HG03039 (cell line): ENCODE measurements around the gene TMEM202.
A peak's percentile ranks its signal among the peaks of the same experiment; 100 is the strongest.
"Not testable (repeated sequence)": the region's sequence is repeated elsewhere in the genome, so short reads cannot be mapped to it uniquely, and the experiment has no call there.

ENCODE experiments used
- ATAC-seq: cut with Tn5 transposase; IDR thresholded peaks from one replicate; pipeline ENCODE4 v1.9.1; 2021; ENCODE audit warnings: mild to moderate bottlenecking, moderate library complexity; ENCODE audit not compliant: unreplicated experiment

TMEM202 gene

GRCh38 chr15:72397796-72398588 lies at the start of gene TMEM202:
Gene TMEM202, plus strand, starts transcription at chr15:72398305. Its CDS starts 22 bp downstream, at chr15:72398327.
- no peak for ATAC-seq

DNA sequence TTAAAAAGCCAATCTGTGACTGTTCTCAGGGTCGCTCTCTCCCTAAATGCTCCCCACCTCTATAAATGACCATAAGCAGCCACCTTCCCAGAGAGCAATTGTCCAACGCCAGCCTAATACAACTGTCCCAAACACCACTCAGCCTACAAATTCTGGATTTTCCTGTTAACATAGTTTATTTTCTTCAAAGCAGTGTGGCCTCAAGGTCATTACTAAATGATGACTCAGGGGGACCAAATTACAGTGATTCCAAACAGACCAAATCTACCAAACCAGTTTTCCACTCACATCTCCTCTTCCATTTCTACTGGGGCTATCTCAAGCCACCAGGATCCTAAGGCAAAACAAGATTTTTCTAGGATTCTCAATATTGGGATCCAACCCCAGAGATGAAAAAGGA lies 44.8 kb upstream of the TMEM202 start:
- no peak for ATAC-seq

DNA sequence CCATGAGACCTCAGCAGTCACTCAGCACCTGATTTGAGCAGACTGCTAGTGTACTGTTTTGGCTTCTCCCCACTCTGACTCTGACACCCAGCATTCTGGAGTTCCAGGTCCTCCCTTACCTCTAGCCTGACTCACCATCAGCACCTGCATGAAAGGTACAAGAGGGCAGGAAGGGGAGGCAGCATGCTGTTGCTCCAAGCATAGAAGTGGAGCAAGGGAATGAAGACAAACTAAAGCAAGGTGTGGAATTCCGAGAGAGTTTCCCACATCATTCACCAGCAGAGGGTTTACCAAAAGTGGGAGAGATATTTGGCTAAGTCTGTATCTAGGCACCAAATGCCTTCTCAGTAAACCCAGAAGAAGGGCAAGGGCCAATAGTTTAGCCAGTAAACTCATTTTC lies 43.6 kb upstream of the TMEM202 start:
- ATAC-seq: no peak

DNA sequence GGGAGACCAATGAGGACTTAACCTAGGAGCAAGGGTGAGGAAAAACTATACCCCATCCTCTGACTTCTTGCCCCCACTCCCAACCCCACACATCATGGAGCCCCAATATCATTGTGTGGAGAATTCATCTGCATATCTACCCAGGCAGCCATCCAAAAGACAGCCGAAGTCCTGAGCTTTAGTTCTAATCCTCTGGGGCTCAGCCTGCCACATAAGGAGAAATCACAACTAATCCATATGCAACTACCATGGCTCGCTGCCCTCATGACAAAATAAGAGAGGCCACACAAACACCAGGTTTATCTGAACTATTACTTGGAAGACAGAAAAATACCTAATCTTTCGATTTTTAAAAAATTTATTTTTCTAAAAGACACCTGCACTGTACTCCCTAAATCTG lies 40.0 kb upstream of the TMEM202 start:
- ATAC-seq: no peak

GRCh38 chr15:72358650-72359171 lies 39.4 kb upstream of the TMEM202 start:
- ATAC-seq: no peak

- no peak for ATAC-seq
Measured at GRCh38 chr15:72361176-72361575, 36.9 kb upstream of the TMEM202 start.

DNA sequence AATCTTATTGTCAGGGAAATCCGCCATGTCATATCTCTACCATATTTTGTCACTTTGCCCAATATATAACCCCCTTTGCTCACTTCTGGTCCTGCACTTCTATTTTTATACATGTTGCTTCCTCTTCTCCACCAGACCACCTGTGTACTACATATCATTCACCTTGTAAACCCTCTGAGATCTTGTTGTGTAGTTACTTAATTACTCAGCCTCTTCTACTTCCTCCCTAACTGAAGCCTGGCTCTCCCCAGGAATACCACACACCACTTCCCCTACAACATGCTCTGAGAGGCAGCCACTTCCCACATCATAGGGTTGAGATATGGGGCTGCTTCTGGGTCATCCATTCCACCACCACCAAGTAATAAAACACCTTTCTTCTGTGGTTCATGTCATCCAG lies 32.3 kb upstream of the TMEM202 start:
- ATAC-seq: peak; percentile 48

- no peak for ATAC-seq
Measured at GRCh38 chr15:72368325-72368724, 29.8 kb upstream of the TMEM202 start.

DNA sequence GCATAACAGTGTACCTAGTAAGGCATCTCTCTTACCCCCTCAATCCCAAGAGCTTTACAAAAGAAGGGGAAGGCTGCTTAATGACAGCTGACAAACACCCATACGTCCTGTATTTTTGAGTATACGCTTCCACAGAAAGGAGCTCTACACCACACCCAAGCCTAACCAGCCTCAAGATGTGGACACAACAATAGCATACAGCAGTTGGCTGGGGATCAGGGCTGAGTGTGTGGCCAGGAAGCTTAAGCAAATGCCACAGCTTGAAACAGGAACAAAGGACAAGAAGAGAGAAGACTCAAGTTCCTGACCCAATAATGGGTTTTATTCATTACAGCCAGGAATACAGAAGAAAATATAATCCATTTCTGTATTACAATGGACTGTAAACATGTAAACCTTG lies 29.2 kb upstream of the TMEM202 start:
- no peak for ATAC-seq

GRCh38 chr15:72369964-72370363 lies 28.1 kb upstream of the TMEM202 start:
- no peak for ATAC-seq

GRCh38 chr15:72372361-72372760 lies 25.7 kb upstream of the TMEM202 start:
- no peak for ATAC-seq

DNA sequence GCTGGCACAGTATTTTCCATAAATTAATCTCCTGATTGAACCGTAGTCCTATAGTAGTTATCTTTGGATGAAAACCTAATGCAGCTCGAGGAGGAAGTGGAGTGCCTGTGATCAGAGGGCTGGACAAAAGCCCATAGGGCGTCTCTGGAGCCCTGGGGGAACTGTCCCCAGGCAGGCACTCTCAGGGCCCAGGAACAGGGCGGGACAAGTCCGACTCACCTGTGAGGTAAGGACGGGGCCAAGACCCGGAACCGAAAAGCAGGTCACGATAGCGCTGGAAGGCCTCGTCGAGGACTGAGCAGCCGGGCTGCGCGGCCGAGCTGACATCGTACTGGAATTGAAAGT lies 22.6 kb upstream of the TMEM202 start:
- peak; percentile 44 for ATAC-seq

GRCh38 chr15:72375846-72376581 lies 22.1 kb upstream of the TMEM202 start, which contains the start of gene HEXA:
Gene HEXA, minus strand, starts transcription at chr15:72376014. Its CDS starts 42 bp downstream, at chr15:72375972.
- peak; percentile 81 for ATAC-seq

DNA sequence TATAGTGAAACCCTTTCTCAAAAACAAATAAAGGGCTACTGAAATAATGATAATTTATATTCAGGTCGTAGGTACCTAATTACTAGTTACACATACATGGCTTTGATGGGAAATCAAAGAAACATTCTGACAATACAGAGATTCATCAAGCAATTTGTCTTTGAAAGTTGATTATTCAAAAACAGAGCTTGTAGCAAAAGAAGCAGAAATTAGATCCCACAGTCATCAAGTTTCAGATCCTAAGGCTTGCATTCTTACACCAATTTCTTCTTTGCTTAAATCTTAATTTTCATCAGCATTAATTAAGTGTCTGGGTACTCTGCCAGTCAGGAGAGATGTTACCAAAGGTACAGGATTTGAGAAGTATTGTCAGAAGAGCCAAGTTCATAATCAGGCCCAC lies 20.8 kb upstream of the TMEM202 start:
- no peak for ATAC-seq

DNA sequence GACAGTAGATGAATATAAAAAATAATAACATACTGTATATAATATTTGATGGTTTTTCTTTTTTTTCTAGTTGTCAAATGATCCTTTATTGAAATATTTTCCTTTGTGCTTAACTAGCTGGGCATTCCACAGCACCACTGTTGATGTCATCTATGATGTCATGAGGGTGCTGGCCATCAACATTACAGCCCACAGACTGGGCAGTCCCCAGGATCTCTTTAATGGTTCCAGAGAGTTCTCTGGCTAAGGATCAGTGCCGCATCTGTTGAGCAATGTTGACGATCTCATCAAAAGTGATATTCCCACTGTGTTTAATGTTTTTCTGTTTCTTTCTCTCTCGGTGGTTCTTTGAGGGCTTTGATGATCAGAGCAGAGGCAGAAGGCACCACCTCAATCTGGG lies 19.0 kb upstream of the TMEM202 start:
- ATAC-seq: not testable (repeated sequence)

DNA sequence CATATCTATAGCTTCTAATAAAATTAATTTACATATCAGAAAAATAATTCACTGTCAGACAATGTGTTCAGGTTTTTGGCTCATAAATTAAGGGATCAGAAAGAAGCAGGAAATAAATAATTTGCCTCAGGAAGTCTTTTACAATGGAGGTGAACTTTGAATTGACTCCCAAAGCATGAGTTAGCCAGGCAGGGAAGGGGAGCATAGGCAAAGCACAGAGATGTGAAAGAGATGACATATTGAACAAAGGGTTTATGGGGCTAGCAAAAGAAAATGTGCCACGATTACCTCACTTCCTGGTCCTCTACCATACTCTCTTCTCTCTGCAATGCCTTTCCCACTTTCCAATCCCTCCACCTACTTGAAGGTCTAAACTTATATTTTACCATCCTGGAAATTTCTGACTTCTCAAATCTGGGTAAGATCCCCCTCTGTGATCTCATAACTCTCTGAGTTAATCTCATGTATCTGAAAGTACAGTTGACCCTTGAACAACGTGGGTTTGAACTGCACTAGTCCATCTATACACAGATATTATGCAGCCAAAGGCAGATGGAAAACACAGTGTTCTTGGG lies 18.2 kb upstream of the TMEM202 start:
- ATAC-seq: no peak

DNA sequence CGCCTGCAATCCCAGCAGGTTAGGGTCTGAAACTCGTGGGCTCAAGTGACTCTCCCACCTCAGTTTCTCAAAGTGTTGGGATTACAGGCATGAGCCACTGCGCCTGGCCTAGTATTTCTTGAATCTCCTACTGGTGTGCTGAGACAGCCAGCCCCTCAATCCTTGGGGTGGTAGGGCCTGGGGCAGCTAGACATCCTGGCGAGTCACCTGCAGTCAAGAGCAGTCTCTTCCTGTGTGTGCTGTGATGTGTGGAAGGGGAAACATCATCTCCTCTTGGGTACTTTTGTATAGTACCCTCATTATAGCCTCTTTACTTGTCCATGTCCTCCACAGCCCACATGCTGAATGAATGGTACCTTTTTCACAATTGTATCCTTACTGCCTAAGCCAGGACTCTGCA lies 17.4 kb upstream of the TMEM202 start:
- ATAC-seq: no peak

GRCh38 chr15:72382146-72382545 lies 16.0 kb upstream of the TMEM202 start:
- no peak for ATAC-seq

- ATAC-seq: no peak
Measured at GRCh38 chr15:72387741-72388140, 10.4 kb upstream of the TMEM202 start.

DNA sequence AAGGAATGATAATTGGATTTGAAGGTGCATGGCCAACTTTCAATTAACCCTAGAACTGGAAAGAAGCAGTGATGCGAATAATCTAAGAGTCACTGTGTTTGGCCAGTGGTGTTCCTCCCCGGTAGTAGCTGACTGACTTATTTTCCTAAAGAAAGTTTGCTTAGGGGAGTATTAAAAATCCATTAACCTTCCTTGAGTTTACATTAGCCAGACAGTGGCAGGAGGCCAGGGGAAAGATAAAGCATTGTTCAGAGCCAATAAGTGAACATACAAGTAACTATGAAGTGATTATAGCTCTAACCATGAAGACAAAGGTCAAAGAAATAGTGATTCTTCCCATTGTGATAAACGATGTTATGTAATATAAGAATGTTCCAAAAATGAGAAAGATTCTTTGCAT lies 8.9 kb upstream of the TMEM202 start:
- no peak for ATAC-seq

DNA sequence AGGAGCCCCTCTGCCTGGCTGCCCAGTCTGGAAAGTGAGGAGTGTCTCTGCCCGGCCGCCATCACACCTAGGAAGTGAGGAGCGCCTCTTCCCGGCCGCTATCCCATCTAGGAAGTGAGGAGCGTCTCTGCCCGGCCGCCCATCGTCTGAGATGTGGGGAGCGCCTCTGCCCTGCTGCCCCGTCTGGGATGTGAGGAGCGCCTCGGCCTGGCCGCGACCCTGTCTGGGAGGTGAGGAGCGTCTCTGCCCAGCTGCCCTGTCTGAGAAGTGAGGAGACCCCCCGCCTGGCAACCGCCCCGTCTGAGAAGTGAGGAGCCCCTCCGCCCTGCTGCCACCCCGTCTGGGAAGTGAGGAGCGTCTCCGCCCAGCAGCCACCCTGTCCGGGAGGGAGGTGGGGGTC lies 1.8 kb upstream of the TMEM202 start:
- not testable (repeated sequence) for ATAC-seq

- ATAC-seq: no peak
Measured at GRCh38 chr15:72398648-72399047, 543 bp downstream of the TMEM202 start.
